ENCODE results near the gene MIER3.

- no peak for TF ChIP-seq NONO (IDR thresholded peaks at IDR 0.05)
- TF ChIP-seq NONO (CRISPR knock-in tag; conservative IDR thresholded peaks at IDR 0.05), result no peak
- TF ChIP-seq PHF21A (CRISPR knock-in tag; IDR thresholded peaks at IDR 0.05), result no peak
- no peak for TF ChIP-seq RXRB (CRISPR knock-in tag; IDR thresholded peaks at IDR 0.05; ENCODE audit: borderline replicate concordance)
- TF ChIP-seq, protein P1, sequence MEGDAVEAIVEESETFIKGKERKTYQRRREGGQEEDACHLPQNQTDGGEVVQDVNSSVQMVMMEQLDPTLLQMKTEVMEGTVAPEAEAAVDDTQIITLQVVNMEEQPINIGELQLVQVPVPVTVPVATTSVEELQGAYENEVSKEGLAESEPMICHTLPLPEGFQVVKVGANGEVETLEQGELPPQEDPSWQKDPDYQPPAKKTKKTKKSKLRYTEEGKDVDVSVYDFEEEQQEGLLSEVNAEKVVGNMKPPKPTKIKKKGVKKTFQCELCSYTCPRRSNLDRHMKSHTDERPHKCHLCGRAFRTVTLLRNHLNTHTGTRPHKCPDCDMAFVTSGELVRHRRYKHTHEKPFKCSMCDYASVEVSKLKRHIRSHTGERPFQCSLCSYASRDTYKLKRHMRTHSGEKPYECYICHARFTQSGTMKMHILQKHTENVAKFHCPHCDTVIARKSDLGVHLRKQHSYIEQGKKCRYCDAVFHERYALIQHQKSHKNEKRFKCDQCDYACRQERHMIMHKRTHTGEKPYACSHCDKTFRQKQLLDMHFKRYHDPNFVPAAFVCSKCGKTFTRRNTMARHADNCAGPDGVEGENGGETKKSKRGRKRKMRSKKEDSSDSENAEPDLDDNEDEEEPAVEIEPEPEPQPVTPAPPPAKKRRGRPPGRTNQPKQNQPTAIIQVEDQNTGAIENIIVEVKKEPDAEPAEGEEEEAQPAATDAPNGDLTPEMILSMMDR (CRISPR knock-in tag; IDR thresholded peaks at IDR 0.05), result no peak
- no peak for TF ChIP-seq RBM22 (optimal IDR thresholded peaks at IDR 0.05; ENCODE audit: low read length)
Measured at GRCh38 chr5:56922922-56923321, 29.0 kb downstream of the MIER3 start.
